ENCODE data around the gene CACNB1.

- TF ChIP-seq, protein P1, sequence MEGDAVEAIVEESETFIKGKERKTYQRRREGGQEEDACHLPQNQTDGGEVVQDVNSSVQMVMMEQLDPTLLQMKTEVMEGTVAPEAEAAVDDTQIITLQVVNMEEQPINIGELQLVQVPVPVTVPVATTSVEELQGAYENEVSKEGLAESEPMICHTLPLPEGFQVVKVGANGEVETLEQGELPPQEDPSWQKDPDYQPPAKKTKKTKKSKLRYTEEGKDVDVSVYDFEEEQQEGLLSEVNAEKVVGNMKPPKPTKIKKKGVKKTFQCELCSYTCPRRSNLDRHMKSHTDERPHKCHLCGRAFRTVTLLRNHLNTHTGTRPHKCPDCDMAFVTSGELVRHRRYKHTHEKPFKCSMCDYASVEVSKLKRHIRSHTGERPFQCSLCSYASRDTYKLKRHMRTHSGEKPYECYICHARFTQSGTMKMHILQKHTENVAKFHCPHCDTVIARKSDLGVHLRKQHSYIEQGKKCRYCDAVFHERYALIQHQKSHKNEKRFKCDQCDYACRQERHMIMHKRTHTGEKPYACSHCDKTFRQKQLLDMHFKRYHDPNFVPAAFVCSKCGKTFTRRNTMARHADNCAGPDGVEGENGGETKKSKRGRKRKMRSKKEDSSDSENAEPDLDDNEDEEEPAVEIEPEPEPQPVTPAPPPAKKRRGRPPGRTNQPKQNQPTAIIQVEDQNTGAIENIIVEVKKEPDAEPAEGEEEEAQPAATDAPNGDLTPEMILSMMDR (IDR thresholded peaks at IDR 0.05): no peak
- no peak for TF ChIP-seq POLR2A (IDR thresholded peaks at IDR 0.05)
Measured at GRCh38 chr17:39161962-39162361, 35.5 kb downstream of the CACNB1 start.

Measured in adrenal gland (tissue), 5 donors.